Suprapubic skin (tissue), 3 donors: Measurements from ENCODE around the gene CYP4F22.

ENCODE experiments used
- CTCF ChIP-seq, 2 donors: fragments of 200-600 bp in 1 of 2; fragments of 450-650 bp in 1 of 2; sonication (generic) in 1 of 2; IDR thresholded peaks; one replicate each; pipeline ENCODE4 v1.5.1; 2016 to 2019; ENCODE audit warnings: antibody characterized with exemption in 2 of 2, mild to moderate bottlenecking in 1 of 2, moderate library complexity in 1 of 2
- EP300 ChIP-seq: sonication (generic); formaldehyde crosslinking; IDR thresholded peaks from one replicate; pipeline ENCODE4 v1.6.1; 2017; ENCODE audit warnings: antibody characterized with exemption
- POLR2A ChIP-seq, 2 donors: fragments of 450-650 bp; IDR thresholded peaks; one replicate each; pipeline ENCODE4 v1.6.1; 2017; ENCODE audit warnings: antibody characterized with exemption in 2 of 2, mild to moderate bottlenecking in 2 of 2, moderate library complexity in 2 of 2

GRCh38 chr19:15548648-15549047 is 40.3 kb downstream of the CYP4F22 start:
- TF ChIP-seq EP300 = no peak
- TF ChIP-seq CTCF (IDR thresholded peaks at IDR 0.05) = no peak
- no peak for TF ChIP-seq POLR2A (IDR thresholded peaks at IDR 0.05)
